HG03520 (cell line): ENCODE data around the gene RLN2.
"Not testable (repeated sequence)": the region's sequence is repeated elsewhere in the genome, so short reads cannot be mapped to it uniquely, and the experiment has no call there.

ENCODE experiments used
- ATAC-seq: cut with Tn5 transposase; IDR thresholded peaks from one replicate; pipeline ENCODE4 v1.9.1; 2021; ENCODE audit warnings: mild to moderate bottlenecking, moderate library complexity; ENCODE audit not compliant: unreplicated experiment

RLN2 gene, protein sequence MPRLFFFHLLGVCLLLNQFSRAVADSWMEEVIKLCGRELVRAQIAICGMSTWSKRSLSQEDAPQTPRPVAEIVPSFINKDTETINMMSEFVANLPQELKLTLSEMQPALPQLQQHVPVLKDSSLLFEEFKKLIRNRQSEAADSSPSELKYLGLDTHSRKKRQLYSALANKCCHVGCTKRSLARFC

DNA sequence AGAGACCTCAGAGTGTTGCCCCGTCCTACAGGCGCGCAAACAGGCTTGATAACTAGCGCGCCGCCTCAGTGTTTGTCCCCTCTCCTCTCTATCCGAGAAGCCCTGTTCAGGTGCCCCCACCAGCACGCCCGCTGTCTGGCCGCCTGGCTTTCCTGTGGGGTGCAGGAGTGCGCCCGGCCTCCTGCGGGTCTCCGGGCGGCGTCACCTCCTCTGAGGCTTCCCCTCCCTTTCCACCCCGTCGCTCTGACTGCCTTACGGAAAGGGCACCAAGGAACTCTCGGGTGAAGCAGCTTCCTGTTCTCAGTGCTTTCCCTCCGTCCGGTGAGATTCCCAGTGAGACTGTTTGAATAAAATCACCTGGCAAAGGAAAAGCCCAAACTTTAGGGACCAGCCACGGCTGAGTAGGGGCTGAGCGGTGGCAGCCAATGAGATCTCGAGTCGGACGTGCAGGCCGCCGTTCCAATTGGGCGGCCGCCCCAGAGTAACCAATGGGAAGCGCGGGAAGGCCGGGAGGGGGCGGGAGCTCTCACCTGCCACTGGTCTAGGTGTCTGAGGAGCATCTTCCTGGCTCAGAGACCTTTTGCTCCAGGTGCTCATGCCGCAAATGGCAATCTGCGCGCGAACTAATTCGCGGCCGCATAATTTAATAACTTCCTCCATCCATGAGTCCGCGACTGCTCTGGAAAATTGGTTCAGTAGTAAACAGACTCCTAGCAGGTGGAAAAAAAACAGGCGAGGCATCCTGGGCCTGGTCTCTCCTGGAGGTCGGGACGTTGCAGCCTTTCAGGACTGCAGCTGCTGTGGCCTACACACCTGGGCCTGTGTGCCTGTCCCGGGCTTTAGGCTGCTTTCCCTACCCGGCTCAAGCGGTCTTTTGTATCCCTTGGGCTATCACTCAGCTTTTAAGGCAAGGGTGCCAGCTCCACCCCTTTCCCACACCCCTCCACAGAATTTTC is at the start of gene RLN2:
Gene RLN2 (minus strand): TSS at position 877 of the 956 bp plus-strand sequence. CDS start 136 bp downstream, at position 741.
- ATAC-seq = peak; percentile 97

DNA sequence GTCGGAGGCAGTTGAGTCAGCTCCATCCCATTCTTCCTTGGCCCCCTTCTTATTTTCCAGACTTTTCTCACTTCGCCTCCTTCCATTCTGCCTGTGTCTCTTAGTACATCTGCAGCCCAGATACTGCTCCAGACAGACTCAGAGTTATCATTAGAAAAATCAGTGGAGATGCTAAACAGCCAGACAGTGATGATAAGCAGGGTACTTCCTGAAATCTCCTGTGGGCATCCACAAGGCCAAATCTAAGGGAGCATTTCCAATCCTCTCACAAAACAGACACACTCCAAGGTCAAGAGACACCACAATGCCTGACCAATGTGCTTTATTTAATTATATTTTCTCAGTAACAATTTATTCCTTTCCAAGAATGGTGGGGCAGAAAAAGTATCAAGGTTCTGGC is 49.7 kb upstream of the RLN2 start:
- ATAC-seq = no peak

DNA sequence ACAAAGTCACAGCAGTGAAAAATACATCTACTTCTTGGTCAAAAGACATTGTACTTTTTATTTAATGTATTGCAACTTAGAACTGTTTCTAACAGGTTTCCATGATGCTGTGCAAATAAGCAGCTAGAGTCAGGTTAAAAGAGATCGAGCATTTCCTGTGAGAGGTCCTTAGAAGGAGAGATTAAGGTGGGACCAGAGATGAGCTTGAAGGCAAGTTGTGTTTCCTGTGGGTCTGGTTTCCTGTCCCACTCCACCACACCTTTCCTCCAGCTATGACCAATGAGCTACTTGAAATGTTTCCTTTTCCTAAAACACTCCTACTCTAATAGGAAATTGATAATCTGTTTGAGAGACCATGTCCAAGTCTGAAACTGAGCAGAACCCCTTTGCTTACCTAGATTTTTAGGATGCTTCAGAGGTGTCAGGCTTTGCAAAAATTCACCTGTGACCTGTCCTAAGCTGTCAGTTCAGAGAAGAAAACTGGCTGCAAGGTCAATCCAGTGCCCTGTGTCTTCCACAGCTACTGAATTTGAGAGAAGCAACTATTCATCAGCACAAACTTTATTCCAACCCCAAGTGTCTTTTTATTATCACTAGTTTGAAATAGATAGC is 48.2 kb upstream of the RLN2 start:
- no peak for ATAC-seq

DNA sequence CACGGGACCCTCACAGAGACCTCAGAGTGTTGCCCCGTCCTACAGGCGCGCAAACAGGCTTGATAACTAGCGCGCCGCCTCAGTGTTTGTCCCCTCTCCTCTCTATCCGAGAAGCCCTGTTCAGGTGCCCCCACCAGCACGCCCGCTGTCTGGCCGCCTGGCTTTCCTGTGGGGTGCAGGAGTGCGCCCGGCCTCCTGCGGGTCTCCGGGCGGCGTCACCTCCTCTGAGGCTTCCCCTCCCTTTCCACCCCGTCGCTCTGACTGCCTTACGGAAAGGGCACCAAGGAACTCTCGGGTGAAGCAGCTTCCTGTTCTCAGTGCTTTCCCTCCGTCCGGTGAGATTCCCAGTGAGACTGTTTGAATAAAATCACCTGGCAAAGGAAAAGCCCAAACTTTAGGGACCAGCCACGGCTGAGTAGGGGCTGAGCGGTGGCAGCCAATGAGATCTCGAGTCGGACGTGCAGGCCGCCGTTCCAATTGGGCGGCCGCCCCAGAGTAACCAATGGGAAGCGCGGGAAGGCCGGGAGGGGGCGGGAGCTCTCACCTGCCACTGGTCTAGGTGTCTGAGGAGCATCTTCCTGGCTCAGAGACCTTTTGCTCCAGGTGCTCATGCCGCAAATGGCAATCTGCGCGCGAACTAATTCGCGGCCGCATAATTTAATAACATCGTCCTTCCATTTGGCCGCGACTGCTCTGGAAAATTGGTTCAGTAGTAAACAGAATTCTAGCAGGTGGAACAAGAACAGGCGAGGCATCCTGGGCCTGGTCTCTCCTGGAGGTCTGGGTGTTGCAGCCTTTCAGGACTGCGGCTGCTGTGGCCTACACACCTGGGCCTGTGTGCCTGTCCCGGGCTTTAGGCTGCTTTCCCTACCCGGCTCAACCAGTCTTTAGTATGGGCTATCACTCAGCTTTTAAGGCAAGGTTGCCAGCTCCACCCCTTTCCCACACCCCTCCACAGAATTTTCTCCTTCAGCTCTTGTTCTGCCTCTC is 34.8 kb upstream of the RLN2 start, which contains the start of gene RLN1:
Gene RLN1 (minus strand): TSS at position 885 of the 990 bp plus-strand sequence. CDS start 130 bp downstream, at position 755.
- peak; percentile 98 for ATAC-seq

DNA sequence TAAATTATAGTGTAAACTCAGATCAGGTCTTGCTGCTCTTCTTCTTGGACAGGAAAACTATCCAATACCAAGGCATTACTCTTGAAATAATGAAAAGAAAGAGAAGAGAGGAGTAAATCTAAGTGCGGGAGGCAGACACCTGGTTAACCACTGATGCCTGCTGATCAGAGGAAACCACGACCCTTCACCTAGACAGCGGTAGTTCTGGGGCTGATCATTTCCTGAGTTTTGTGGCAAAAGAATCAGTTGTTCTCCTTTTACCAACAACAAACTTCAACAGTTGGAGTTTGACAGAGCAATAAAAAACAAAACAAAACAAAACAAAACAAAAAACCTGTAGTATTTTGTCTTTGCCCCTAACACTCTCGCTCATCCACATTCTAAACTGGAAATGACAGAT is 32.2 kb upstream of the RLN2 start:
- ATAC-seq = no peak

DNA sequence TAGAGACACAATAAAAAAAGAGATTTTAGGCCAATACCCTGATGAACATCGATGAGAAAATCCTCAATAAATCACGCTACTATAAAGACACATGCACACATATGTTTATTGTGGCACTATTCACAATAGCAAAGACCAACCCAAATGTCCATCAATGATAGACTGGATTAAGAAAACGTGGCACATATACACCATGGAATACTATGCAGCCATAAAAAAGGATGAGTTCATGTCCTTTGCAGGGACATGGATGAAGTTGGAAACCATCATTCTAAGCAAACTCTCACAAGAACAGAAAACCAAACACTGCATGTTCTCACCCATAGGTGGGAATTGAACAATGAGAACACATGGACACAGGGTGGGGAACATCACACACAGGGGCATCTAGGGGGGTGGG is 26.8 kb upstream of the RLN2 start:
- not testable (repeated sequence) for ATAC-seq

DNA sequence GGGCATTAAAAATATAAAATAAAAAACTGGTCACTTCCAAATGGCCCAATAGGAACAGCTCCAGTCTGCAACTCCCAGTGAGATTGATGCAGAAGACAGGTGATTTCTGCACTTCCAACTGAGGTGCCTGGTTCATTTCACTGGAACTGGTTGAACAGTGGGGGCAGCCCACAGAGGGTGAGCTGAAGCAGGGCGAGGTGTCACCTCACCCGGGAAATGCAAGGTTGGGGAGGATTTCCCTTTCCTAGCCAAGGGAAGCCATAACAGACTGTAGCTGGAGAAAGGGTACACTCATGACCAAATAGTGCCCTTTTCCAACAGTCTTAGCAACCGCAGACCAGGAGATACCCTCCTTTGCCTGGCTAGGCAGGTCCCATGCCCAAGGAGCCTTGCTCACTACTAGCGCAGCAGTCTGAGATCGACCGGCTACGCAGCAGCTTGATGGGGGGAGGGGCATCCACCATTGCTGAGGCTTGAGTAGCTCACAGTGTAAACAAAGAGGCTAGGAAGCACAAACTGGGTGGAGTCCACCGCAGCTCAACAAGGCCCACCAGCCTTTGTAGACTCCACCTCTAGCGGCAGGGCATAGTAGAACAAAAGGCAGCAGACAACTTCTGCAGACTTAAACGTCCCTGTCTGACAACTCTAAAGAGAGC is 22.5 kb upstream of the RLN2 start:
- no peak for ATAC-seq

DNA sequence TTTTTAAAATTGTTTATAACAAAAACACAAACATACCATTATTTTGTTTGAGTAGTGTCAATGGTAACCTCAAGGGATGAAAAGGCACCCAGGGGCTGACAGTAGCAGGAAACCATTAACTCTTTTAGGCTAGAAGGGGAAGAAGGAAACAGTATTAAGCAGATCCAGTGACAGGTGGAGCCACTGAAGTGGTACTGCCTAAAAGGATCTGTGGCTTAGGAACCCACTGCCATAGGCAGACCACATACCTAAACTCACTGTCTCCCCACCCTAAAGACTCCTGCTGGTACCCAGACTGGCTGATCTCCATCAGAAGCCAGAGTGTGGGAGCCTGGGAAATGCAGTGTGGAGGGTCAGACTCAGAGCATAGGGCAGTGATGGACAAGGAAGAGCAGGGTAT is 21.7 kb upstream of the RLN2 start:
- ATAC-seq = no peak

DNA sequence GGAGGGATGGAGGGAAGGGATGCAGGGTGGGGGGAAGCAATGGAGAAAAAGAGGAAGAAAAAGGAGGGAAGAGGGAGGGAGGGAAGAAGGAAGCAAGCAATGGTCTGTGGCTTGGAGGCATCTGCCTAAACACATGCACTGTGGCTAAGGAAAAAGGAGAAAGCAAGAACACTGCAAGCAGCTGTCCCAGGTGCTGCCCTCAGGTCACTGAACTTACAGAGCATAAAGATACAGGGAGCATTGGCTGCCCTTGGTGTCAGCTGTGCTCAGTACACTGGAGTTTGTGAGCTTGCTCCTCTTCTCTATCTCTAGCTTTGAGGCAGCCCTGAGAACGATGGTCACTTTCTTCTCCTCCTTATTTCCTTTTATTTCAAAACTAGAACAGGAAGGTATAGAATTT is 17.1 kb upstream of the RLN2 start:
- ATAC-seq = not testable (repeated sequence)

DNA sequence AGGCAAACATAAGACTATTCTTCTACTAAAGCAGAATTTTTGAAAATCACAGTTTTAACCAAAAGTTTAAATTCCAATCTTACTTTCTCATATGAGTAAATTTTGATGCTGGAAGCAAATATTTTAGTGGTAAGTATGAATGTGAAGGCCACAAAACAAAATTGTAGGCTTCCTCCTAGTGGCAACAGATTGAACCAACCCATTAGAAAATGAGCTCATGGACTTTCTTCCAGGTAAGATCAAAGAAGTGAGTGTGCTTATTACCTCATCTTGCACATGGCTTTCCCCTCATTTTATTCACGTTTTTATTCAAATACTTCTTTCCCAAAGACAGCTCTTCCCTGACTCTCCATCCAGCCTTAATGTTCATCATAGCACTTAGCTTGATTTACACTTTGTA is 16.5 kb upstream of the RLN2 start:
- no peak for ATAC-seq

DNA sequence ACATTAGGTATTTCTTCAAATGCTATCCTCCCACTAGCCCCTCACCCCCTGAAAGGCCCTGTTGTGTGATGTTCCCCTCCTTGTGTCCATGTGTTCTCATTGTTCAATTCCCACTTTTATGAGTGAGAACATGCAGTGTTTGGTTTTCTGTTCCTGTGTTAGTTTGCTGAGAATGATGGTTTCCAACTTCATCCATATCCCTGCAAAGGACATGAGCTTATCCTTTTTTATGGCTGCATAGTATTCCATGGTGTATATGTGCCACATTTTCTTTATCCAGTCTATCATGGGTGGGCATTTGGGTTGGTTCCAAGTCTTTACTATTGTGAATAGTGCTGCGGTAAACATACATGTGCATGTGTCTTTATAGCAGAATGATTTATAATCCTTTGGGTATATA is 11.9 kb upstream of the RLN2 start:
- ATAC-seq = not testable (repeated sequence)

DNA sequence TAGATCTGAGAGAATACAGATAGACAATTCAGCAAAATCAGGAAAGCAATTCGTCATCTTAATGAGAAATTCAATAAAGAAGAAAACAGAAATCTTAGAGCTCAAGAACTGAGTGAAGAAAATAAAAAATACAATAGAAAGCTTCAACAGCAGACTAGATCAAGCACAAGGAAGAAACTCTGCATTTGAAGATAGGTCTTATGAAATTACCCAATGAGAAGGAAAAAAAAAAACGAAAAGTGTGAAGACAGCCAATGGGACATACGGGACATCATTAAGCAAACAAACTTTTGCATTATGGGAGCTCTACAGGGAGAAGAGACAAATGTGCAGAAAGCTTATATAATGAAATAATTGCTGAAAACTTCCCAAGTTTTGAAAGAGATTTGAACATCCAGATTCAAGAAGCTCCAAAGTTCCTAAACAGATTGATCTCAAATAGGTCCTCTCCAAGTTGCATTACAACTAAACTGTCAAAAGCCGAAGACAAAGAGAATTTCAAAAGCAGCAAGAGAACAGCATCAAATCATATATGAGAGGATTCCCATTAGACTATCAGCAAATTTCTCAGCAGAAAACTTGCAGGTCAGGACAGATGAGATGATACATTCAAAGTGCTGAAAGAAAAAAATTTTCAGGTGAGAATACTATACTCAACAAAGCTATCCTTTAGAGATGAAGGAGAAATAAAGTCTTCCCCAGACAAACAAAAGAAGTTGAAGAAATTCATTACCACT is 10.8 kb upstream of the RLN2 start:
- no peak for ATAC-seq

DNA sequence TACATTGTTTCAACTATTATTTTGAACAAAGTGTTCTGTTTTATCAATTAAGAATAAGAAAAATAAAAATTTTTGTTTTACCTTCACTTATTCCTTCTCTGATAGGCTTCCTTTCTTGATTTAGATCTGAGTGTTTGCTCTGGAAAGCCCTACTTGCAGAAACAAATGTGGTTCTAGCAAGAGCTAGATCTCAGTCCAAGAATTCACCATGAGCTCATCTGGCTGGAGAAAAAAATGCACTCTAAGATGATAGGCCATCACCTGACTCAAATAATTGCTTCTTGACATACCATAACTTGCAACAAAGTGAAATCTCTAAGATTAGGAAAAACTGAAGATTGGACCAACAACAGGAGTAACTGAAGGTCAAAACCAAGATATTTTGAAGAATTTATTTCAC is 6.3 kb upstream of the RLN2 start:
- ATAC-seq = no peak

DNA sequence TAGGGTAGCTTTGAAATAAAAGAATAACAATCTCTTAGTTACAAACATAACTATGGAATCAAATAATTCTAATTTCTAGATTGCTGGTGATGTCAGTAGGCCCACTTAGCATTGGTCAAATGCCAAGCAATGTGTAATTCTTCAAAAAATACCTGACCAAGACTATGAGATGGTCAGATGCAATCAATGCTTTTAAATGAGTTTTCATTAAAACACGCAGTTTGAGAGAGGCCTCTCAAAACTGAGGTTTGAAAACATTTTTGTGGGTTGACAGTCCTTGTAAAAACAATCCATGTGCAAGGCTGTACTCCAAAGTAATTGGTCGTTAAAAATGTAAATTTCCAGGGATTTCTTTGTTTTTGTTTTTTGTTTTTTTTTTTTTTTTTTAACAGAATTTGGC is 1.2 kb upstream of the RLN2 start:
- no peak for ATAC-seq

DNA sequence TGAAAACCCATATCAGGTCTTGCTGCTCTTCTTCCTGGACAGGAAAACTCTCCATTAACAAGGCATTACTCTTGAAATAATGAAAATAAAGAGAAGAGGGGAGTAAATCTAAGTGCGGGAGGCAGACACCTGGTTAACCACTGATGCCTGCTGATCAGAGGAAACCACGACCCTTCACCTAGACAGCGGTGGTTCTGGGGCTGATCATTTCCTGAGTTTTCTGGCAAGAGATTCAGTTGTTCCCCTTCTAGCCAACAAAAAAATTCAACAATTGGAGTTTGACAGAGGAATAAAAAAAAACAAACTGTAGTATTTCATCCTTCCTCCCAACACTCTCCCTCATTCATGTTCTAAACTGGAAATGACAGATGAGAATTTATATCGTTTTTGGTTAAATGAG is 3.0 kb downstream of the RLN2 start:
- no peak for ATAC-seq

DNA sequence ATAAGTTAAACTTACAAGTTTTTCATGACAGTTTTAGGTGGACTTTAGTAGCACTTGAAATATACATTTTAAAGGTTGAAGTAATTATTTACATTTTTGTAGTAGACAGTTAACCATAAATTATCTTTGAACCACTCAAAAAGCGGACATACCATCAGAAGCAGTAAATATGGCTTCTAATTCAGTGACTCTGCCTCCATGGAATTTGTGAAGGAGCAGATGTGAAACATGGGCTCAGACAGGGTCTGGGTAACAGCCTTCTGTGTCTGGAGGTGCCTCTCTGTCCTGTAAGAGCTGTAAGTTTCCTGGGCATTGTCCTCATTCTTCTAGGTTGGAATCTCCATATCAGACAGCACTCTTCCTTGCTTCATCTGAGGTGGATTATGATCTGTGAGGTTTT is 12.4 kb downstream of the RLN2 start:
- ATAC-seq = no peak

DNA sequence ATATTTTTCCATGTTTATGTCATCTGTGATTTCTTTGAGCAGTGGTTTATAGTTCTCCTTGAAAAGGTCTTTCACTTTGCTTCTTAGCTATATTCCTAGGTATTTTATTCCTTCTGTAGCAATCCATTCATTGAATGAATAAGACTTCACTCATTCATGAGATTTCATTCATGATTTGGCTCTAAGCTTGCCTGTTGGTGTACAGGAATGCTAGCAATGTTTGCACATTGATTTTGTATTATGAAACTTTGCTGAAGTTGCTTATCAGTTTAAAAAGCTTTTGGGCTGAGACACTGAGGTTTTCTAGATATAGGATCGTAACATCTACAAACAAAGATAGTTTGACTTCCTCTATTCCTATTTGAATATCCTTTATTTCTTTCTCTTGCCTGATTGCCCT is 15.9 kb downstream of the RLN2 start:
- no peak for ATAC-seq

DNA sequence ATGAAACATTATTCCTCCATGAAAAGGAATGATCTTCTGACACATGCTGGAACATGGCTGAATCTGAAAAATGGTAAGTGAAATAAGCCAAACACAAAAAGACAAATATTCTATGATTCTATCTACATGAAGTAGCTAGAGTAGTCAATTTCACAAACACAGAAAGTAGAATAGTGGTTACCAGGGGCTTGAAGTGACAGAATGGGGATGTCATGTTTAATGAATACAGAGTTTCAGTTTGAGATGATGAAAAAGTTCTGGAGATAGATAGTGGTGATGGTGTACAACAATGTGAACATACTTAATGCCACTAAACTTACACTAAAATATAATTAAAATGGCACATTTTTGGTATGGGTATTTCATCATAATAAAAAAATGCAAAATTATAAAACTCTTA is 18.3 kb downstream of the RLN2 start:
- no peak for ATAC-seq

DNA sequence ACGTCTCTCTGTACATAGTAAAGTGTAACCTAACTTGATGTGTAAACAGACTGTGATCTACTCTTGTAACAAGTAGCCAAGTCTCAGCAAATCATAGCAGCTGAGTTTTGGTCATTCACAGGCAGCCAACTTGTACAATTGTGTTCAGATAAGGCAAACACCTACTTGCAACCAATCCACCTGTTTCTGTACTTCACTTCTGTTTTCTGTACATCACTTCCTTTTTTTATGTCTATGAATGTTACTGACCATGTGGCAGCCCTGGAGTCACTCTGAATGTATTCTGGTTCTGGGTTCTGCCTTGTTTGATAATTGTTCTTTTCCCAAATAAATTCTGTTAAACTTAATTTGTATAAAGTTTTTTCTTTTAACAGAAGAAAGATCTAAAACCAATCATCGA is 26.0 kb downstream of the RLN2 start:
- ATAC-seq = no peak
